HG02943 (cell line): ENCODE measurements around the gene BTF3.

Source experiments
- ATAC-seq: cut with Tn5 transposase; IDR thresholded peaks from one replicate; pipeline ENCODE4 v1.9.1; 2021; ENCODE audit warnings: mild to moderate bottlenecking, low read depth, moderate library complexity; ENCODE audit not compliant: unreplicated experiment

The BTF3 gene

GRCh38 chr5:73519531-73520283 is 21.5 kb downstream of the BTF3 start:
- ATAC-seq, result peak; percentile 91

- ATAC-seq, result no peak
These were observed 24.7 kb downstream of the BTF3 start for GRCh38 chr5:73522989-73523388.

- no peak for ATAC-seq
These were observed 25.6 kb downstream of the BTF3 start for GRCh38 chr5:73523861-73524260.

GRCh38 chr5:73525606-73526203 is 27.5 kb downstream of the BTF3 start:
- ATAC-seq, result no peak

GRCh38 chr5:73528248-73528647 is 30.0 kb downstream of the BTF3 start:
- no peak for ATAC-seq

- no peak for ATAC-seq
These were observed 30.8 kb downstream of the BTF3 start for GRCh38 chr5:73529081-73529480.

- no peak for ATAC-seq
These were observed 33.1 kb downstream of the BTF3 start for GRCh38 chr5:73531356-73531755.

- no peak for ATAC-seq
These were observed 34.0 kb downstream of the BTF3 start for GRCh38 chr5:73532195-73532594.

GRCh38 chr5:73534011-73534644 is 35.9 kb downstream of the BTF3 start:
- no peak for ATAC-seq

GRCh38 chr5:73534971-73535370 is 36.7 kb downstream of the BTF3 start:
- no peak for ATAC-seq

GRCh38 chr5:73539730-73540129 is 41.5 kb downstream of the BTF3 start:
- no peak for ATAC-seq

GRCh38 chr5:73540192-73540591 is 42.0 kb downstream of the BTF3 start:
- ATAC-seq, result no peak

GRCh38 chr5:73542020-73542419 is 43.8 kb downstream of the BTF3 start:
- no peak for ATAC-seq

- ATAC-seq, result no peak
These were observed 46.5 kb downstream of the BTF3 start for GRCh38 chr5:73544429-73545402.

- no peak for ATAC-seq
These were observed 47.1 kb downstream of the BTF3 start for GRCh38 chr5:73545403-73545779.

- no peak for ATAC-seq
These were observed 51.8 kb downstream of the BTF3 start for GRCh38 chr5:73550016-73550415.

- no peak for ATAC-seq
These were observed 54.4 kb downstream of the BTF3 start for GRCh38 chr5:73552642-73553041.
